ENCODE data around the gene BLOC1S3.
A peak's percentile ranks its signal among the peaks of the same experiment; 100 is the strongest.
"Not testable (repeated sequence)": the region's sequence is repeated elsewhere in the genome, so short reads cannot be mapped to it uniquely, and the experiment has no call there.

The BLOC1S3 gene

DNA sequence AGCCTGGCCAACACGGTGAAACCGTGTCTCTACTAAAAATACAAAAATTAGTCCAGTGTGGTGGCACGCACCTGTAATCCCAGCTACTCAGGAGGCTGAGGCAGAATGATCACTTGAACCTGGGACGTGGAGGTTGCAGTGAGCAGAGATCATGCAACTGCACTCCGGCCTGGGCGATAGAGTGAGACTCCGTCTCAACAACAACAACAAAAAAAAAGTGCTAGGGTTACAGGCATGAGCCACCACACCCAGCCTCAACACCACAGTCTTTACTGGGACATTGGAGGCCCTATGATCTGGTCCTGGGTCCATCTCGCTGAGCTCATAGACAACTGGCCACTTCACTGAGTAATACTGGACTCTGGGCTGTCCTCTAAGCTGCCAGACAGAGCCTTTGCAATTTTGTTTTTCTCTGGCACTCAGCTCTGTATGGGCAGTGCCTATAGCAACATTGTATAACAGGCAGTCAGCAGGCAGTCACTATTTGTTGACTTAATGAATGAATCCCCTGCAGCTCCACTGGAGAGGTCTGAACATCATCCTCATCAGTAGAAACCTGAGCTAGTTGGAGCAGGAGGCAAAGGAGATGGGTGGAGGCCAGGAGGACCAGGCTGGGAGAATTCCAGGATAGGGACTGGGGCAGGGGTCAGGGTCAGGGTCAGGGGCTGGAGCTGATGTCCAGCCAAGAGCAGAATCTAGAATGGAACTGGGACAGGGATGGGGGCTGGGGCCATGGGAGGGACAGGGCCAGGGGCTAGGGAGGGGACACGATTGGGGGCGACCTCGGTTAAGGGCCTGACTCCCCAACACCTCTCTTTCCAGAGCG, 8.1 kb downstream of the BLOC1S3 start:
- DNase-seq = peak; percentile 7

DNA sequence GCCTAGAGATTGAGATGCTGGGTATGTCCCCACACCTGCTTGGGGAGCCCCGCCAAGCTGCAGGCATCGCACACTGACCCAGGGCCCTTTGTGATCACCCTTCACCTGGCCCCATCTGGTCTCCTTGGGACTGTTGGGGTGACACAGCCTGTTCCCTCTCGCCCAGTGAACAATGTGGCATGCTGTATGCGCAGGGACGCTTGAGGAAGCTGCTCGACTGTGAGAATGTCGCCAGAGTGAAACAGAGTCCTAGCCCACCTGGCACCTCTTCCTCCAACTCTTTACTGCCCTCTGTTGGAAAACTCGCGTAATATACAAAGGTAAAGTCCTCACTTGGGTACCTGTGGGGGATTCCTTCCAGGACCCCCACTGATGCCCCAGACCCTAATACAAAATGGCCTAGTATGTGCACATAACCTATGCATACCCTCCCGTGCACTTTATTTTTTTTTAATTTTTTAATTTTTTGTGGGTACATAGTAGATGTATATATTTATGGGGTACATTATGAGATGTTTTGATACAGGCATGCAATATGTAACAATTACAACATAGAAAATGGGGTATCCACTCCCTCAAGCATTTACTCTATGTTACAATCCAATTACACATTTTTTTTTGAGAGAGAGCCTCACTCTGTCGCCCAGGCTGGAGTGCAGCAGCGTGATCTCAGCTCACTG, 9.0 kb downstream of the BLOC1S3 start:
- peak; percentile 57 for DNase-seq

DNA sequence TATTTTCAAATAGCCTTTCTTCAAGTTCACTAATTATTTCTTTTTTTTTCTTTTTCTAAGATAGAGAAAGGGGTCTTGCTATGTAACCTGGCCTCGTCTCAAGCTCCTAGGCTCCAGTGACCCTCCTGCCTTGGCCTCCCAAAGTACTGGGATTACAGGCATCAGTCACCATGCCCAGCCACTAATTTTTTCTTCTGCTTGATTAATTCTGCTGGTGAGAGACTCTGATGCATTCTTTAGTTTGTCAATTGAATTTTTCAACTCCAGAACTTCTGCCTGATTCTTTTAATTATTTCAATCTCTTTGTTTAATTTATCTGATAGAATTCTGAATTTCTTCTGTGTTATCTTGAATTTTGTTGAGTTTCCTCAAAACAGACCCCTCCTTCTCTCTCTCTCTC, 11.4 kb downstream of the BLOC1S3 start:
- DNase-seq = no peak

DNA sequence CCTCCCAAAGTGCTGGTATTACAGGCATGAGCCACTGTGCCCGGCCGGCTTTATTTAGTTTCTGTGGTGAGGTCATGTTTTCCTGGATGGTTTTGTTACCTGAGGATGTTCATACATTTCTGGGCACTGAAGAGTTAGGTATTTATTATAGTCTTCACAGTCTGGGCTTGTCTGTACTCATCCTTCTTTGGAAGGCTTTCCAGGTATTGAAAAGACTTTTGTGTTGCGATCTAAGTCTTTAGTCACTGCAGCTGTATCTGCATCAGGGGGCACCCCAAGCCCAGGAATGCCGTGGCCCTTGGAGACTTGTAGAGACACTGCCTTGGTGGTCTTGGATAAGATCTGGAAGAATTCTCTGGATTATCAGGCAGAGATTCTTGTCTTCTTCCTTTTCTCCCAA, 12.8 kb downstream of the BLOC1S3 start:
- no peak for DNase-seq

DNA sequence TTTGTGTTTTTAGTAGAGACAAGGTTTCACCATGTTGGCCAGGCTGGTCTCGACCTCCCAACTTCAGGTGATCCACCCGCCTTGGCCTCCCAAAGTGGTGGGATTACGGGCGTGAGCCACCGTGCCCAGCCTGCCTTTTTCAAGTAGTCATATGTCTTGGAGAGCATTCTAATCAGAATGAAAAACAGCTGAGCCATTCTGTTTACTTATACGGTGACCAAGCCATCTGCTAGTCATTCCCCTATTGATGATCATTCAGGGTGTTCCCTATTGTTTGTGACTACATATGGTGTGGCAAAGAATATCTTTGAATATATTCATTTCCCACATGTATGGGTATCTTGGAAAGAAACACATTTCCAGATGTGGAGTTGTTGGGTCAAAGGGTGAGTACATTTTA, 17.2 kb downstream of the BLOC1S3 start:
- no peak for DNase-seq

DNA sequence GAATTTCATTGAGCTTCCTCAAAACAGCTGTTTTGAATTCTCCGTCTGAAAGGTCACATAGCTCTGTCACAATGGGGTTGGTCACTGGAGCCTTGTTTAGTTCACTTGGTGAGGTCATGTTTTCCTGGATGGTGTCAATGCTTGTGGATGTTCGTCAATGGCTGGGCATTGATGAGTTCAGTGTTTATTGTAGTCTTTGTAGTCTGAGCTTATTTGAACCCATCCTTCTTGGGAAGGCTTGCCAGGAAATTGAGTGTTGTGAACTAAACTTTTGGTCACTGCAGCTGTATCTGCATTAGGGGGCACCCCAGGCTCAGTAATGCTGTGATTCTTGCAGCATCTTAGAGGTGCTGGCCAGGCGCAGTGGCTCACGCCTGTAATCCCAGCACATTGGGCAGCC, 22.0 kb downstream of the BLOC1S3 start:
- no peak for DNase-seq

DNA sequence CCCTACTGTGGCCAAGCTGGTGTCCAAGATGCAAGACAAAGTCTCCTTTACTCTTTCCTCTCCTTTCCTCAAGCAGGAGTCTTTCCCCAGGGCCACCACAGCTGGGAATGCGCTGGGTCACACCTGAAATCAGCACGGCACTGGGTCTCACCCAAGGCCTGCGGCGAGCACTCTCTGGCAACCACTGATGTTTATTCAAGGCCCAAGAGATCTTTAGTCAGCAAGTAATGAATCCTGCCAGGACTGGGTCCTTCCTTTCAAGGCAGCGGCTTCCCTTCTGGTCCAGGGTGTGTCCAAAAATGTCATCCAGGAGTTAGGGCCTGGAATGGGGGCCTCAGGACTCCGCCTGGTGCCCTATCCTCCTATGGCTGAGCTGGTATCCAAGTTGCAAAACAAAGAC, 24.1 kb downstream of the BLOC1S3 start:
- DNase-seq = no peak

DNA sequence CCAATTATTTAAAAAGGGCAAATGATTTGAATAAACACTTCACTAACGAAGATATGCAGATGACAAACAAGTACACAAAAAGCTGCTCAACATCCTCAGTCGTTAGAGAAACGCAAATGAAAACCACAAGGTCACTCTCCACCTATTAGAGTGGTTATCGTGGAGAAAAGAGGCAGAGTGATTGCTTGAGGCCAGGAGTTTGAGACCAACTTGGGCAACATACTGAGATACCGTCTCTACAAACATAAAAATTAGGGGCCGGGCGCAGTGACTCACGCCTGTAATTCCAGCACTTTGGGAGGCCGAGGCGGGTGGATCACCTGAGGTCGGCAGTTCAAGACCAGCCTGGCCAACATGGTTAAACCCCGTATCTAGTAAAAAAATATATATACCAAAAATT, 27.2 kb downstream of the BLOC1S3 start:
- no peak for DNase-seq

DNA sequence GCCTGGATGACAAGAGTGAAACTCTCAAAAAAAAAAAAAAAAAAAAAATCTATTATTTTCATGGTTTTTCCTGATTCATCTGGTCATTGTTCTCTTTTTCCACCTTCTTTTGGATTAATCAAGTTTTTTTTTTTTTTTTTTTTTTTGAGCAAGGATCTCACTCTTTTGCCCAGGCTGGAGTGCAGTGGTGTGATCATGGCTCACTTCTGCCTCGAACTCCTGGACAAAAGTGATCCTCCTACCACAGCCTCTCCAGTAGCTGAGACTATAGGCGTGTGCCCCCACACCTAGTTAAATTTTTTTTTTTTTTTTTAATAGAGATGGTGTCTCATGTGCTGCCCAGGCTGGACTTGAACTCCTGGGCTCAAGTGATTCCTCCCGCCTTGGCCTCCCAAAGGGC, 27.7 kb downstream of the BLOC1S3 start:
- DNase-seq = no peak

DNA sequence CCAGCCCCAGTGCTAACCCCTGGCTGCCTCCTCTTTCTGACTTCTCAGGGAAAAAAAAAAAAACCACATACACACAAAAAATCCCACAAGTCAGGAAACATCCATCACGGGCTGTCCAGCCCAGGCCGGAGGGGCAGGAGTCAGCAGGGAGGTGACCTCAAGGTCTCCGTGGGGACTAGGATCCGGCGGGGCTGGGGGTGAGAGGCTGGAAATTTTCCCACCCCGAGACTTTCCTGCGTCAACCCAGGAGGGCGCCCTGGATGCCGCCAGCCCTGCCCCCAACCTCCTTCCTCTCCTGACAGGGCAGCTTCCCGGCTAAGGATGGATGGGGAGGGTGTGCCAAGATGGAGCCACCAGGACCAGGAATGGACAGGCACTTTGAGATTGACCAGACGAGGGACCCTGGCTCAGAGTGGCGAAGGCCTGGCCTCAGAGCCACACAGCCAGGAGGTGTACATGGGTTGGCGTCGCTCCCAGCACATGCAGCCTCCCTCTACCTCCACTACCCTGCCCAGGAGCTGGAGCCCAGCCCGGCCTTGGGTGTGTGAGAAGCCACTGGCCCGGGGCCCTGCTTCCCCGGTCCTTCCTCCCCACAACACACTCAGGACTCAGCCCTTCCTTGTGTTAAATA, 33.3 kb downstream of the BLOC1S3 start:
- DNase-seq = peak; percentile 25

DNA sequence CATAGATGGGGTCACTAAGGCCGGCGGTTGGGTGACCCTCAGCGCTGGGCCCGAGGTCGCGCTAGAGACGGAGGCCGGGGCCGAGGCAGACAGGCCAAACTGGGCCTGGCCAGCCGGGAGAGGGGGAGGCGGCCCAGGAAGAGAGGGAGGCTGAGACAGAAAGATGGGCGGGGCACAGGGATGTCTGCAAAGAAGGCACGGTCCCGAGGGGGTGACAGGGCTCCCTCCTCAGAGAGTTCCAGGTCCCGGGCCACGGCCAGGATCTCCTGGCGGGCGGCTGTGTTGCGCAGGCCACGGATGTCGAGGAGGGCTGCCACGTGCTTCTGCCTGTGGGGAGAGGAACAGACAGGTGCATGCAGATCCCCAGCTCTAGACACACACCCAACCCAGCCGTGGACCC, 34.4 kb downstream of the BLOC1S3 start:
- no peak for DNase-seq

DNA sequence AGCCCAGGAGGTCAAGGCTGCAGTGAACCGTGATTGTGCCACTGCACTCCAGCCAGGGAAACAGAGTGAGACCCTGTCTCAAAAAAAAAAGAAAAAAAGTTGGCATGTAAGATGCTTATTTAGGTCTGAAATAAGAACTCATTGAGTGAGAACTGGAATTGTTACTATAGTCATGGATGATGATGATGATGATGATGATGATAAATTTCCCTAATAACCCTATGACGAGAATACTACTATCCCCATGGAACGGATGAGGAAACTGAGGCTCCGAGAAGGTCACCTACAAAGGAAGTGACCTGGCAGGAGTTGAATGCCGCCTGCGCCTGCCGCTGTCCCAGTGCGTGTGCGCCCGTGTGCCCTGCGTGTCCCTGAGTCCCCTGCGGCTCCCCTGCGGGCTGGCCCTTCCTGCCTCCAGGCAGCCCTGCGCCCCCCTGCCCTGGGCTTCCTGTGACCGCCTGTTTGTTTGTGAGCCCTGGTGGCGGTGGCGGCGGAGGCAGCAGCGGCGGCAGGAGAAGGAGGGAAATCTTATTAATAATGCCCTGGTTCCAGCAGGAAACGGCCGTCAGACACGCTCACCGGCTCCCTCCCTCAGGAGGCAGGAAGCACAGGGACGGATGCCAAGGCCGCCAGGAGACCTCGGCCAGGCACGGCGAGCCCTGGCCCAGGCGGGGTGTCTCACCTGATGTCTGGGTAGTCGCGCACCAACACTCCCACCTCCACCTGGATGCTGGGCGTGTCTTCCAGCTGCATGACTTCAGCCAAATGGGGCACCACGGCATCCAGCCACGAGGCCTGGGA, 37.0 kb downstream of the BLOC1S3 start:
- DNase-seq = peak; percentile 52

DNA sequence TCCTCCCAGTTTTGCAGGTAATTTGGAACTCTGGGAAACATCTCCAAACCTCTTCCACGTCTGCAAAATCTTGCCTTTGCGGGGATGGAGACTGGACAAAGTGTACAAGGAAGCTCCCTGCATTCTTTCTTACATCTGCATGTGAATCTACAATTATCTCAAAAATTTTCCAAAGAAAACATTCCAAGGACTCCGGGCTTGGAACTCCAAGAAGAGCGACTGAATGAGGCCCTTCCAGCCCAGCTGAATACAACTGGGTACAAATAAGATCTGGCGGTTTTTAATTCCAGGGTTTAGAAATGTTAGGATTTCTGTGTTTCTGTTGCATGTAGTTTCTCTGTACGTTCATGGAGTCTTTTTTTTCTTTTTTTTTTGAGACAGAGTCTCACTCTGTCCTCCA, 38.1 kb downstream of the BLOC1S3 start:
- DNase-seq = no peak

DNA sequence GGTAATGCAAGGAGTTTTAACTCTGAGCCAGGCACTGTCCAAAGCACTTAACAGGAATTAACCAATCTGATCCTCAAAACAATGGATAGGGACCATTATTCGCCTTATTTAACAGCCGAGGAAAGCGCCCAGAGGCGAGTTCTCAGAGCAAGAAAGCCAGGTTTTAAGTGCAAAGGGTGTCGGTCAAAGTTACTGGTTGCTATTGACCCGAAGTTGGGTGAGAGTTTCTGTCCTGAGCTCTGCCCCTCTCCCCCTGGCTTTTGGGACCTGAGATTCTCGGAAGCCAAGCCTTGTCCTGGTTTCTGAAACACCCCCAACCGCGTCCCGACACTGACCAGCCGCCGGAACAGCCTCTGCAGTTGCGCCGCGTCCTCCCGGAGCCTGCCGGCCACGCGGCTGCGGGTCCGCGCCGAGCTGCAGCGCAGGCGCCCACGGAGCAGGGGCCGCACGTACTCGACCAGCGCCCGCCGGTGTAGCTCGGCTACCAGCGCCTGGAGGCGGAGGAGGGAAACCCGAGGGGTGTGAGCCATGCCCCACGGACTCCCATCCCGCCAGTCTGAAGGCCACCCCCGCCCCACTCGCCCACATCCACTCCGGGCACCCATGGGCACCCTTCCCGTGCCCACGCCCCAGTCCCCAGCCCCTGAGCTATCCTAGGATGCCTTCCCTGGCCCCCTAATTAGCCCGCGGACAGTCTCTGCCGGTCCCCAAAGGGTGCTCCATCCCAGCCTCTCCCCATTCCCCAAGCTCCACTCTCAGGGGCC, 38.8 kb downstream of the BLOC1S3 start:
- no peak for DNase-seq

DNA sequence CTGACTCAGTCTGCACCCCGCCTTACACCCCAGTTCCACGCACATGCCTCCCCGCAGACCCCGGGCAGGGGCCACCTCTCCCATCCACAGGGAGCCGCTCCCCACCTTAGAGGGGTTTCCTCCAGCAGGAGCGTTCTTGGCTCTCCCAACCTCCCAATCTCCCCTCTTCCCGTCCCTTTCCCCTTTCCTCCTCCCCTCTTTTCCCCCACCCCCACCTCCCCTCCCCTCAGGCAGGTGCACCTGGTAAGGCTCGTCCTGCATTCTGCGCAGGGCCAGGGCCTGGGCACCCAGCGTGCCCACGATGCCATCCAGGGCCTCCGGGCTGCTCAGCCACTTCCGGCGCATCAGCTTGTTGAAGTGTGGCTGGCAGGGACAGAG, 39.4 kb downstream of the BLOC1S3 start:
- DNase-seq = no peak

DNA sequence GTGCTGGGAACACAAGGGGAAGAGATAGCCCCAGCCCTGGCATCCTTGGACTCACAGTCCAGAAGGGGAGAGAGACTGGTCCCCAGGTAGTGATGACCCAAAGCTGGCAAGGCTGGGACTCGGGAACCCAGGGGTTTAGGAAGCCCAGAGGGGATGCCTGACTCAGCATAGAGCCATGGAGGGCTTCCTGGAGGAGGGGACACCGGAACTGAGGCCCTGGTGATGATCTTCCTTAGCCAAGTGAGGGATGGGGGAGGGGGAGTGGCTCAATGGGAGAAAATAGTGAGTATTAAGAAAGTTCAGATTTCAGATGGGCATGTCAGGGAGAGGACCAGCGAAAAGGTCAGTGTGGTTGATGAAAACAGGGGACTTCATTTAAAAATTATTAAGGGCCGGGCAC, 39.8 kb downstream of the BLOC1S3 start:
- DNase-seq = no peak

DNA sequence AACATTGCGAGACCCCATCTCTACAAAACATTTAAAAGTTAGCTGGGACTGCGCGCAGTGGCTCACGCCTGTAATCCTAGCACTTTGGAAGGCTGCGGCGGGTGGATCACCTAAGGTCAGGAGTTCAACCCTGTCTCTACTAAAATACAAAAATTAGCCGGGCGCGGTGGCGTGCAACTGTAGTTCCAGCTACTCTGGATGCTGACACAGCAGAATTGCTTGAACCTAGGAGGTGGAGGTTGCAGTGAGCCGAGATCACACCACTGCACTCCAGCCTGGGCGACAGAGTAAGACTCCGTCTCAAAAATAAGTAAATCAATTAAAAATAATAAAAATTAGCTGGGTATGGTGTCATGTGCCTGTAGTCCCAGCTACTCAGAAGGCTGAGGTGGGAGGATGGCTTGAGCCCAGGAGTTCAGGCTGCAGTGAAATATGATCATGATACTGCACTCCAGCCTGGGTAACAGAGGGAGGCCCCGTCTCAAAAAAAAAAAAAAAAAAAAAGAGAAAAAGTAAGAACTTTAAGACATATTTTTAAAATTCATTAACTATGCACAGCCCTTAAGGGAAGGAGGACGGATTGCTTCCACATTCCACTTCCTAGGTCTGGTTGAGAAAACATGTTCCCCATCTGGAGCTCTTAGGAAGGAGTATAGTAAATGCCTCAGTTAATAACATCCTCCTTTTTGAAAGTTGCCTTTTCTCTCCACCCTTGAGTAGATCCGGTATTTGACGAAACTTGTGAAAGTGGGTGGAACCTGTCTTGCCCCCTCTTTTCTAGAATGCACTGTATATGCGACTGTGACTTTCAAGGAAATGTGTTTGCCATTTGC, 40.5 kb downstream of the BLOC1S3 start:
- DNase-seq = no peak

DNA sequence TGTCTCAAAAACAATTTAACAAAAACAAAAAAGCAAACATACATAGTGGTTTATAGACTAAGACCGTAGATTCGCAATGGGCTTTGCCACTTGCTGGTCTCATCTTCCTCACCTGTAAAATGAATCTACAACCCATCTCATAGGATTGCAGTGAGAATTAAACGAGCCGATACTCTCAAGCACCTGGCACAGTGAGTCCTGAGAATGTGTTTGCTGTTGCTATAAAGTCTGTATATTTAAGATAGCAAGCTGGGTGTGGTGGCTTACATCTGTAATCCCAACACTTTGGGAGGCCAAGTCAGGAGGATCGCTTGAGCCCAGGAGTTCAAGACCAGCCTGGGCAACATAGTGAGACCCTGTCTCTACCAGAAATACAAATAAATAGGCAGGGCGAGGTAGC, 44.1 kb downstream of the BLOC1S3 start:
- no peak for DNase-seq

DNA sequence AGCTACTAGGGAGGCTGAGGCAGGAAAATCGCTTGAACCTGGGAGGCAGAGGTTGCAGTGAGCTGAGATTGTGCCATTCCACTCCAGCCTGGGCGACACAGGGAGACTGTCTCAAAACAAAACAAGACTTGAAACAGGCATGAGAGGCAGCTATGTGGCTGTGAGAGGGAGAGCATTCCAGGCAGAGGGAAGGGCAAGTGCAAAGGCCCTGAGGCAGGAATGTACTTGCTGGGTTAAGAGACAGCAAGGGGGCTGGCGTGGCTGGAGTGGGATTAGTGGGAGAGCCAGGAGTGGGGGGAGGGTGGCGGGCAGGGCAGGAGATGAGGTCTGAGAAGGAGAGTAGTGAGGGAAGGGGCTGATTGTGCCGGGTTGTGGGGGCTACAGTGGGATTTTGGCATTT, 45.3 kb downstream of the BLOC1S3 start:
- no peak for DNase-seq

DNA sequence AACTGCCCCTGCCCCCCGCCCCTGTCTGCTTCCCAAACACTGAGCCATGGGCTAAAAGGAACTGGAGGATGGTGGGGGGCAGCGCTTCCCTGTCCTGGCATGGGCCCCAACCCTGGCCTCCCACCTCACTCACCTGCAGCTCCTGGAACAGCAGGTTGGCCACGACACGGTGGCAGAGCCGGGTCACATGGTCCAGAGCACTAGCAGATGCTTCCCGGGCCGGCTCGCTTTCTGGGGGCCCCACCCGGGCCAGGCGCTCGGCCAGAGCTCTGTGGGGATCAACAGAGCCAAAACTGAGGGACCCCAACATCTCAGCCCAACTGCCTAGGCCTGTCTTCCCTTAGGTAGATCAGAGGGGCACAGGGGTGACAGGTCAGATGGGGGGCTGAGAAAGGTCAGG, 46.1 kb downstream of the BLOC1S3 start:
- DNase-seq = no peak

DNA sequence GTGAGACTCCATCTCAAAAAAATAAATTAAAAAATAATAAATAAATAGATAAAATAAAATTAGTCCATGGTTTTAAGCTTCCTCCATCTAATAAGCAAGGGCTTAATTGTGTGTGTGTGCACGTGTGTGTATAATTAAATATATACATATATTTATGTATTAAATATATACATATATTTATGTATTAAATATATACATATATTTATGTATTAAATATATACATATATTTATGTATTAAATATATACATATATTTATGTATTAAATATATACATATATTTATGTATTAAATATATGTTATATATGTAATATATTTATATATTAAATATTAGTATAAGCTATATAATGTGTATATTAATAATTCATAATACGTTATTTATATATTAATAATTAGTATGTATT, 50.5 kb downstream of the BLOC1S3 start:
- DNase-seq = not testable (repeated sequence)
